NCI-H2196 (cell line): ENCODE results near the gene ZNF878.
"Not testable (repeated sequence)": the region's sequence is repeated elsewhere in the genome, so short reads cannot be mapped to it uniquely, and the experiment has no call there.

Experiments used
- DNase-seq: peaks from one replicate; lab custom pipeline; 2025; ENCODE audit not compliant: unreplicated experiment; lab: John Stamatoyannopoulos, UW

ZNF878 gene

GRCh38 chr19:12052497-12053169 lies at the start of gene ZNF878:
Gene ZNF878, minus strand, starts transcription at chr19:12052961. Its CDS starts 160 bp downstream, at chr19:12052801.
- DNase-seq, result peak; percentile 91

GRCh38 chr19:12098040-12098439 lies 45.3 kb upstream of the ZNF878 start:
- no peak for DNase-seq

- no peak for DNase-seq
These were observed 42.5 kb upstream of the ZNF878 start for GRCh38 chr19:12095111-12095790.

GRCh38 chr19:12093777-12094176 lies 41.0 kb upstream of the ZNF878 start:
- no peak for DNase-seq

GRCh38 chr19:12092956-12093355 lies 40.2 kb upstream of the ZNF878 start:
- DNase-seq, result no peak

- no peak for DNase-seq
These were observed 39.5 kb upstream of the ZNF878 start for GRCh38 chr19:12092065-12092867.

GRCh38 chr19:12090807-12091206 lies 38.0 kb upstream of the ZNF878 start:
- no peak for DNase-seq

- DNase-seq, result no peak
These were observed 32.5 kb upstream of the ZNF878 start for GRCh38 chr19:12085074-12085818.

GRCh38 chr19:12083336-12083735 lies 30.6 kb upstream of the ZNF878 start:
- not testable (repeated sequence) for DNase-seq

GRCh38 chr19:12077375-12077774 lies 24.6 kb upstream of the ZNF878 start:
- no peak for DNase-seq

- not testable (repeated sequence) for DNase-seq
These were observed 23.6 kb upstream of the ZNF878 start for GRCh38 chr19:12076331-12076730.

- DNase-seq, result no peak
These were observed 22.9 kb upstream of the ZNF878 start for GRCh38 chr19:12075538-12076139.

GRCh38 chr19:12064590-12065538 lies 12.1 kb upstream of the ZNF878 start, which contains the start of gene ZNF844:
Gene ZNF844, plus strand, starts transcription at chr19:12064731. Its CDS starts 143 bp downstream, at chr19:12064874.
- DNase-seq, result peak; percentile 91

- no peak for DNase-seq
These were observed 3.0 kb upstream of the ZNF878 start for GRCh38 chr19:12055784-12056183.

GRCh38 chr19:12052091-12052496 lies 667 bp downstream of the ZNF878 start:
- DNase-seq, result no peak

GRCh38 chr19:12047868-12048267 lies 4.9 kb downstream of the ZNF878 start:
- no peak for DNase-seq

- DNase-seq, result no peak
These were observed 8.9 kb downstream of the ZNF878 start for GRCh38 chr19:12043752-12044422.

- DNase-seq, result no peak
These were observed 9.9 kb downstream of the ZNF878 start for GRCh38 chr19:12042893-12043292.
